OCI-LY1 (cell line): ENCODE measurements around the gene CAPN10.

Source experiments
- EZH2 ChIP-seq: fragments of 200-600 bp; sonication (generic), shearing (Covaris generic); IDR thresholded peaks from 2 replicates; pipeline ENCODE4 v1.8.0; 2017; ENCODE audit warnings: borderline replicate concordance, mixed run types, mild to moderate bottlenecking, antibody characterized with exemption, low read length, moderate library complexity, mixed read lengths
- TF ChIP-seq, protein P1 (sequence below): fragments of 200-600 bp; sonication (generic), shearing (Covaris generic); IDR thresholded peaks from 2 replicates; pipeline ENCODE4 v1.5.1; 2017; ENCODE audit warnings: mild to moderate bottlenecking, antibody characterized with exemption, low read length, moderate library complexity, mixed read lengths

GRCh38 chr2:240643811-240644150 lies 57.2 kb downstream of the CAPN10 start:
- TF ChIP-seq, protein P1, sequence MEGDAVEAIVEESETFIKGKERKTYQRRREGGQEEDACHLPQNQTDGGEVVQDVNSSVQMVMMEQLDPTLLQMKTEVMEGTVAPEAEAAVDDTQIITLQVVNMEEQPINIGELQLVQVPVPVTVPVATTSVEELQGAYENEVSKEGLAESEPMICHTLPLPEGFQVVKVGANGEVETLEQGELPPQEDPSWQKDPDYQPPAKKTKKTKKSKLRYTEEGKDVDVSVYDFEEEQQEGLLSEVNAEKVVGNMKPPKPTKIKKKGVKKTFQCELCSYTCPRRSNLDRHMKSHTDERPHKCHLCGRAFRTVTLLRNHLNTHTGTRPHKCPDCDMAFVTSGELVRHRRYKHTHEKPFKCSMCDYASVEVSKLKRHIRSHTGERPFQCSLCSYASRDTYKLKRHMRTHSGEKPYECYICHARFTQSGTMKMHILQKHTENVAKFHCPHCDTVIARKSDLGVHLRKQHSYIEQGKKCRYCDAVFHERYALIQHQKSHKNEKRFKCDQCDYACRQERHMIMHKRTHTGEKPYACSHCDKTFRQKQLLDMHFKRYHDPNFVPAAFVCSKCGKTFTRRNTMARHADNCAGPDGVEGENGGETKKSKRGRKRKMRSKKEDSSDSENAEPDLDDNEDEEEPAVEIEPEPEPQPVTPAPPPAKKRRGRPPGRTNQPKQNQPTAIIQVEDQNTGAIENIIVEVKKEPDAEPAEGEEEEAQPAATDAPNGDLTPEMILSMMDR: no peak
- TF ChIP-seq EZH2: no peak
